OCI-LY7 (cell line): Measurements from ENCODE around the gene FOXG1. TPM values are rescaled to one million over a fixed set of nuclear protein-coding genes. Genes with fewer than 3 reads are reported as not detected.

Experiments
- BruUV-seq: library from RNA; stranded (reverse); fragments of 400-500 nt; replicated peaks from 2 replicates; lab custom pipeline; 2021; lab: Mats Ljungman, UMichigan
- CTCF ChIA-PET: fragments of 300-600 bp; sonication (Branson Sonifier 250); formaldehyde crosslinking; loops from one replicate; lab custom pipeline; 2022; ENCODE audit warnings: antibody characterized with exemption; ENCODE audit not compliant: unreplicated experiment; lab: Charles Lee
- POLR2A ChIA-PET: fragments of 300-600 bp; sonication (Branson Sonifier 250); formaldehyde crosslinking; loops from one replicate; lab custom pipeline; 2022; ENCODE audit warnings: antibody characterized with exemption; lab: Charles Lee
- DNase-seq: peaks from one replicate; pipeline ENCODE4 v3.0.0-alpha.2; 2015; ENCODE audit warnings: low spot score
- H2AFZ ChIP-seq: fragments of 200-600 bp; sonication (generic), shearing (Covaris generic); 2 replicates; pipeline ENCODE4 v1.6.1; 2014; ENCODE audit warnings: mild to moderate bottlenecking, antibody characterized with exemption, low read length, moderate library complexity
- H3K27ac ChIP-seq: fragments of 200-600 bp; sonication (generic); 2 replicates; pipeline ENCODE4 v1.5.1; 2014; ENCODE audit warnings: mixed run types, low read depth, mild to moderate bottlenecking, moderate library complexity, low read length, inconsistent platforms; ENCODE audit not compliant: poor library complexity, severe bottlenecking
- H3K36me3 ChIP-seq: fragments of 200-600 bp; sonication (generic); 2 replicates; pipeline ENCODE4 v1.6.1; 2014; ENCODE audit warnings: mild to moderate bottlenecking, antibody characterized with exemption, low read length, moderate library complexity, mixed read lengths; ENCODE audit not compliant: insufficient read depth
- H3K4me1 ChIP-seq: fragments of 200-600 bp; sonication (generic); 2 replicates; pipeline ENCODE4 v1.5.1; 2014; ENCODE audit warnings: mild to moderate bottlenecking, low read length; ENCODE audit not compliant: insufficient read depth, poor library complexity, severe bottlenecking
- H3K4me2 ChIP-seq: fragments of 200-600 bp; sonication (generic); 2 replicates; pipeline ENCODE4 v1.6.1; 2014; ENCODE audit warnings: mild to moderate bottlenecking, low read length
- H3K4me3 ChIP-seq: fragments of 200-600 bp; sonication (generic); 2 replicates; pipeline ENCODE4 v1.5.1; 2014; ENCODE audit warnings: mild to moderate bottlenecking, low read depth, low read length; ENCODE audit not compliant: poor library complexity, severe bottlenecking
- H3K79me2 ChIP-seq: fragments of 200-600 bp; sonication (generic); 2 replicates; pipeline ENCODE4 v1.6.1; 2016; ENCODE audit warnings: low read depth, mild to moderate bottlenecking, low read length, moderate library complexity, mixed read lengths; ENCODE audit not compliant: insufficient read depth
- H3K9me2 ChIP-seq: fragments of 200-600 bp; sonication (generic); 2 replicates; pipeline ENCODE4 v1.6.1; 2016; ENCODE audit warnings: mild to moderate bottlenecking, low read length, mixed read lengths; ENCODE audit not compliant: insufficient read depth
- H3K9me3 ChIP-seq: fragments of 200-600 bp; sonication (generic); 2 replicates; pipeline ENCODE4 v1.6.1; 2014; ENCODE audit warnings: mild to moderate bottlenecking, mixed run types, low read length, mixed read lengths
- H4K20me1 ChIP-seq: fragments of 200-600 bp; sonication (generic); 2 replicates; pipeline ENCODE4 v1.6.1; 2014; ENCODE audit warnings: mild to moderate bottlenecking, antibody characterized with exemption, low read length, moderate library complexity, mixed read lengths; ENCODE audit not compliant: insufficient read depth
- EZH2phosphoT487 ChIP-seq: fragments of 200-600 bp; sonication (generic); IDR thresholded peaks from 2 replicates; pipeline ENCODE4 v1.6.1; 2018; ENCODE audit warnings: low read depth, borderline replicate concordance, mild to moderate bottlenecking, mixed run types, antibody characterized with exemption, low read length, moderate library complexity, mixed read lengths
- intact Hi-C: fragments of 100-400 bp; cut with micrococcal nuclease; formaldehyde crosslinking; loops from one replicate; pipeline ENCODE4 v1.10.0; 2022; ENCODE audit not compliant: unreplicated experiment
- total RNA-seq, 2 experiments: library from RNA; depleted of rRNA in 1 of 2; stranded (reverse); fragments of >200 nt in 1 of 2; shearing (Covaris generic) in 1 of 2; gene quantifications; 2 replicates each; pipeline ENCODE4 v1.2.3, GENCODE V29; 2014 to 2022
- TF ChIP-seq, protein P1 (sequence below): fragments of 200-600 bp; sonication (generic); conservative IDR thresholded peaks from 2 replicates; pipeline ENCODE4 v1.5.1; 2014; ENCODE audit warnings: mild to moderate bottlenecking, antibody characterized with exemption, low read length, moderate library complexity, mixed read lengths

Gene FOXG1
- total RNA-seq, 2 experiments from 2014 or later, result not detected

DNA sequence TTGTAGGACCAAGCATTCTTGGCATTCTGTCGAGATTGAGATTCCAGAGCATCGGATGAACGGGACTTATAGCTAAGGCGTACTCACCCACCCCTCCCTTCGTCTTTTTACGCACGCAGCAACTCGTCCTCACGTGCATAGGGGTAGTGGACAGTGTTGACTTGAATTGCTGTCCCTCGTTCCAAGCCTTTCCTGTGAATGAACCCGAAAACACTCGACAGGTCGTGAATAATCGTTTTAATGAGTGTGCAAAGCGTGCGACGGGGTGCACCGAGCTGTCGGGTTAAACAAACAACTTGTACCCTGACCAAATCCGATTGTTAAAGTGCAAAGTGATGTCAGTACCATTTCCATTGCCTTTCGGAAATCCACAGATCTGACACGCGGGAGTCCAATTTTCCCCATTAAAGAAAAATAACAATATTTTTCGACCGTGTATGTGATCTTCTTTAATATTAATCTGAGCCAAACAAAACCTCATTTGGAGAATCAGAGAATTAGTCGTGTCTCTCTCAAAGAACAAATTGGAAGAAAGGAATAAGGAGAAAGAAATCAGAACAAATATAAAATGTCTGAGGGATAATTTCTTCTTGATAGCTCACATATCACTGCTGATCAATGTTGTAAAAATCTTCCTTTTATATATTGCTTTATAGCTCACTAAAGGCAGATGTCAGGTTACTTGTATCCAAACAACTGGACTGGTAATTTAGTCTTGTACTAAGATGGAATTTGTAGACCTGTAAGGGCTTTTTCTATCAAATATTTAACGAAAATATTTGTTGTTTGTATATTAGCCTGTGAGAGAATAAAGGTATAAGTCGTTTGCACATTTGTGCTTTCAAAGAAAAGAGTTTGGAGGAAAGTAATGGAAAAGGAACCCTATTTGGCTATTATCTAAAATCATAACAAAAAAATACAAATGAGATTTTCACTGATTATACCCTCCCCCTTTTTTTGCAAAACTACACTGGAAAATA, 11.8 kb downstream of the FOXG1 start:
- BruUV-seq, result no TSS peak
- Histone ChIP-seq H2AFZ (no peak overlapping the region), H3K27ac (no peak overlapping the region), H3K4me1 (no peaks in the 10 kb centered on the region), H3K79me2 (no peaks in the 10 kb centered on the region), H4K20me1 (no peaks in the 10 kb centered on the region), H3K9me3 (no peaks in the 10 kb centered on the region), H3K4me3 (no peak overlapping the region), H3K4me2 (no peak overlapping the region), H3K9me2 (no peaks in the 10 kb centered on the region), H3K36me3 (no peaks in the 10 kb centered on the region)
- intact Hi-C loops, result no loop called here
- ChIA-PET POLR2A (no interaction called here), CTCF (no interaction called here)
- no peak for DNase-seq
- no peak for TF ChIP-seq EZH2phosphoT487
- TF ChIP-seq, protein P1, sequence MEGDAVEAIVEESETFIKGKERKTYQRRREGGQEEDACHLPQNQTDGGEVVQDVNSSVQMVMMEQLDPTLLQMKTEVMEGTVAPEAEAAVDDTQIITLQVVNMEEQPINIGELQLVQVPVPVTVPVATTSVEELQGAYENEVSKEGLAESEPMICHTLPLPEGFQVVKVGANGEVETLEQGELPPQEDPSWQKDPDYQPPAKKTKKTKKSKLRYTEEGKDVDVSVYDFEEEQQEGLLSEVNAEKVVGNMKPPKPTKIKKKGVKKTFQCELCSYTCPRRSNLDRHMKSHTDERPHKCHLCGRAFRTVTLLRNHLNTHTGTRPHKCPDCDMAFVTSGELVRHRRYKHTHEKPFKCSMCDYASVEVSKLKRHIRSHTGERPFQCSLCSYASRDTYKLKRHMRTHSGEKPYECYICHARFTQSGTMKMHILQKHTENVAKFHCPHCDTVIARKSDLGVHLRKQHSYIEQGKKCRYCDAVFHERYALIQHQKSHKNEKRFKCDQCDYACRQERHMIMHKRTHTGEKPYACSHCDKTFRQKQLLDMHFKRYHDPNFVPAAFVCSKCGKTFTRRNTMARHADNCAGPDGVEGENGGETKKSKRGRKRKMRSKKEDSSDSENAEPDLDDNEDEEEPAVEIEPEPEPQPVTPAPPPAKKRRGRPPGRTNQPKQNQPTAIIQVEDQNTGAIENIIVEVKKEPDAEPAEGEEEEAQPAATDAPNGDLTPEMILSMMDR, result no peak

DNA sequence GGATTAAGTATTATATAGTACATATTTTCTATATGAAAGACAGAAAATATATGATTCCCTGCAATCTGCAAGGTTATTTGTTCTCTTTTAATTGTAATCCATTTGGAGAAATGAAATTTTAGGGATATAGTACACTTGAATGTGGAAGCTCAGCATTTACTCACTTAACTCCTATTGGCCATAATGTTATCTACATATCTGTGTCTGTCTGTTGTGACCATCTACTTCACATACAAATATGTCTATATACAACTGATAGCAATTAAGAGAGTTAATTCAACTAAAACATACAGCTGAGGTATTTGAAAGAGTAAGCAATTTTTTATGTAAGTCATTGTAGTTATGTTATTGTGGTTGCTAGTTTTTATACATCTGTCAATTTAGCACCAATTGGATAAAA, 12.9 kb downstream of the FOXG1 start:
- Histone ChIP-seq H3K27ac (no peak overlapping the region), H3K9me3 (no peaks in the 10 kb centered on the region), H3K4me2 (no peak overlapping the region), H3K9me2 (no peaks in the 10 kb centered on the region), H3K4me3 (no peak overlapping the region), H4K20me1 (no peaks in the 10 kb centered on the region), H2AFZ (no peak overlapping the region), H3K4me1 (no peaks in the 10 kb centered on the region), H3K79me2 (no peaks in the 10 kb centered on the region), H3K36me3 (no peaks in the 10 kb centered on the region)
- BruUV-seq, result no TSS peak
- no peak for TF ChIP-seq EZH2phosphoT487
- TF ChIP-seq, protein P1, result no peak
- POLR2A ChIA-PET, result no interaction called here
- no peak for DNase-seq
- intact Hi-C loops, result no loop called here
- CTCF ChIA-PET, result no interaction called here
